CD14-positive monocyte (primary cell): Measurements from ENCODE around the gene MSH2. TPM values are rescaled to one million over a fixed set of nuclear protein-coding genes. Genes with fewer than 3 reads are reported as not detected.

ENCODE experiments used
- DNase-seq, 3 donors: peaks; one replicate each; pipeline ENCODE4 v3.0.0-alpha.2; 2011 to 2022
- H2AFZ ChIP-seq: 2 replicates; pipeline ENCODE4 v1.6.0; 2012; ENCODE audit warnings: mild to moderate bottlenecking, low read depth, low read length, inconsistent platforms; ENCODE audit not compliant: insufficient read depth, poor library complexity, severe bottlenecking
- H3K27ac ChIP-seq, 2 donors: 1 replicate in 1 of 2; 2 replicates in 1 of 2; pipeline ENCODE4 v1.5.1; 2012 to 2013; ENCODE audit warnings: low read length in 2 of 2, control low read depth in 1 of 2, inconsistent platforms in 1 of 2, low read depth in 1 of 2, mild to moderate bottlenecking in 1 of 2
- H3K27me3 ChIP-seq, 2 donors: one replicate each; pipeline versions ENCODE4 v1.6.0 to v1.6.1; 2011 to 2013; ENCODE audit warnings: low read length in 2 of 2; ENCODE audit not compliant: control insufficient read depth in 2 of 2, insufficient read depth in 2 of 2
- H3K36me3 ChIP-seq, 2 donors: replicated peaks in 1 of 2; 1 replicate in 1 of 2; 2 replicates in 1 of 2; pipeline versions ENCODE4 v1.5.1 to v1.6.1; 2012 to 2013; ENCODE audit warnings: low read length in 2 of 2, control low read depth in 1 of 2, inconsistent platforms in 1 of 2, mild to moderate bottlenecking in 1 of 2; ENCODE audit not compliant: insufficient read depth in 2 of 2, control insufficient read depth in 1 of 2
- H3K4me1 ChIP-seq, 2 donors: 1 replicate in 1 of 2; 2 replicates in 1 of 2; pipeline versions ENCODE4 v1.5.1 to v1.6.1; 2012 to 2013; ENCODE audit warnings: low read length in 2 of 2, control low read depth in 1 of 2, inconsistent platforms in 1 of 2, mild to moderate bottlenecking in 1 of 2, moderate library complexity in 1 of 2; ENCODE audit not compliant: insufficient read depth in 2 of 2, control insufficient read depth in 1 of 2
- H3K4me2 ChIP-seq: replicated peaks from 2 replicates; pipeline ENCODE3; 2012; ENCODE audit warnings: low read length, moderate library complexity, mild to moderate bottlenecking; ENCODE audit not compliant: poor library complexity, severe bottlenecking; ENCODE audit errors: extremely low read depth
- H3K4me3 ChIP-seq, 3 experiments: fragments of 200-600 bp in 1 of 3; sonication (generic) in 1 of 3; replicated peaks in 1 of 3; 1 replicate in 2 of 3; 2 replicates in 1 of 3; pipeline ENCODE4 v1.5.1; 2011 to 2013; ENCODE audit warnings: low read length in 3 of 3, mild to moderate bottlenecking in 3 of 3, control low read depth in 2 of 3, low read depth in 2 of 3, inconsistent platforms in 1 of 3, moderate library complexity in 1 of 3
- H3K79me2 ChIP-seq: 2 replicates; pipeline ENCODE4 v1.6.0; 2012; ENCODE audit warnings: mild to moderate bottlenecking, control low read depth, inconsistent platforms, low read length, moderate library complexity; ENCODE audit not compliant: insufficient read depth
- H3K9ac ChIP-seq: 2 replicates; pipeline ENCODE4 v1.6.0; 2017; ENCODE audit warnings: low read length, mild to moderate bottlenecking; ENCODE audit not compliant: insufficient read depth, poor library complexity, severe bottlenecking
- H3K9me3 ChIP-seq, 2 donors: replicated peaks in 1 of 2; 1 replicate in 1 of 2; 2 replicates in 1 of 2; pipeline versions ENCODE4 v1.5.1 to v1.6.1; 2012 to 2013; ENCODE audit warnings: low read length in 2 of 2, control low read depth in 1 of 2; ENCODE audit not compliant: control insufficient read depth in 1 of 2, insufficient read depth in 1 of 2
- H4K20me1 ChIP-seq: 2 replicates; pipeline ENCODE4 v1.6.0; 2012; ENCODE audit warnings: mild to moderate bottlenecking, low read length, control low read depth, moderate library complexity; ENCODE audit not compliant: insufficient read depth
- H3K27ac Mint-ChIP-seq, 7 donors: one replicate each; pipeline ENCODE4 v1.8.0; 2020; ENCODE audit warnings: mild to moderate bottlenecking in 7 of 7, mixed read lengths in 7 of 7, moderate library complexity in 6 of 7, inconsistent platforms in 2 of 7
- H3K27me3 Mint-ChIP-seq, 3 donors: one replicate each; pipeline ENCODE4 v1.8.0; 2021 to 2022; ENCODE audit warnings: low read depth in 3 of 3, mild to moderate bottlenecking in 3 of 3, mixed read lengths in 3 of 3, moderate library complexity in 3 of 3, inconsistent platforms in 1 of 3
- H3K36me3 Mint-ChIP-seq, 2 donors: one replicate each; pipeline ENCODE4 v1.8.0; 2020; ENCODE audit warnings: mixed read lengths in 2 of 2, inconsistent platforms in 1 of 2, mild to moderate bottlenecking in 1 of 2
- H3K4me1 Mint-ChIP-seq: one replicate; pipeline ENCODE4 v1.8.0; 2020; ENCODE audit warnings: mild to moderate bottlenecking, mixed read lengths
- H3K4me3 Mint-ChIP-seq, 2 donors: one replicate each; pipeline ENCODE4 v1.8.0; 2020; ENCODE audit warnings: mild to moderate bottlenecking in 2 of 2, mixed read lengths in 2 of 2, moderate library complexity in 1 of 2
- H3K9me3 Mint-ChIP-seq, 7 donors: one replicate each; pipeline ENCODE4 v1.8.0; 2020 to 2022; ENCODE audit warnings: mixed read lengths in 7 of 7, mild to moderate bottlenecking in 6 of 7, moderate library complexity in 6 of 7, inconsistent platforms in 2 of 7
- WGBS: methylation state at CpG from one replicate; pipeline ENCODE4 v1.1.5; 2013; ENCODE audit warnings: missing lambda C conversion rate; ENCODE audit not compliant: insufficient coverage; 5-methylcytosine and 5-hydroxymethylcytosine counted together
- intact Hi-C, 2 donors: fragments of 100-400 bp; cut with micrococcal nuclease; formaldehyde crosslinking; loops; one replicate each; pipeline versions ENCODE4 v1.15.0 to v1.15.1; 2023
- polyA plus RNA-seq, 3 donors: library from polyadenylated mRNA; depleted of rRNA in 1 of 3; unstranded in 2 of 3; stranded (reverse) in 1 of 3; fragments of 300-500 nt in 2 of 3; fragments of >200 nt in 1 of 3; fragmentation: Illumina TruSeq in 2 of 3; gene quantifications; 1 replicate in 2 of 3; 2 replicates in 1 of 3; pipeline ENCODE4 v1.2.3, GENCODE V29; 2012 to 2021
- TF ChIP-seq, protein P1 (sequence below): fragments of 200-600 bp; IDR thresholded peaks from one replicate; pipeline ENCODE4 v1.8.0; 2022; ENCODE audit warnings: antibody characterized with exemption, mild to moderate bottlenecking

Gene MSH2
- polyA plus RNA-seq, 3 donors, result 1.5 to 2.8 (median 2.0) TPM

- WGBS, result 43% methylated on average over 1 of the region's 10 CpGs
- no peaks in the 10 kb centered on the region for H3K36me3 Mint-ChIP-seq
Observed at GRCh38 chr2:47359375-47359868, 43.5 kb upstream of the MSH2 start.

GRCh38 chr2:47360283-47360682 lies 42.7 kb upstream of the MSH2 start:
- Histone ChIP-seq H3K4me3 (no peak overlapping the region), H2AFZ (no peak overlapping the region), H3K9ac (no peak overlapping the region), H3K27ac (no peak overlapping the region), H3K36me3 (no peaks in the 10 kb centered on the region), H3K9me3 (no peaks in the 10 kb centered on the region), H3K27me3 (no peaks in the 10 kb centered on the region), H4K20me1 (no peaks in the 10 kb centered on the region), H3K4me2 (no peak overlapping the region), H3K4me1 (no peaks in the 10 kb centered on the region), H3K79me2 (no peaks in the 10 kb centered on the region)
- no peak for DNase-seq
- 60% methylated on average over 1 of the region's 3 CpGs for WGBS
- H3K9me3 Mint-ChIP-seq, result peaks cover 0 to 2% (median 0%) of the 10 kb centered on the region in 7 donors
- TF ChIP-seq, protein P1, sequence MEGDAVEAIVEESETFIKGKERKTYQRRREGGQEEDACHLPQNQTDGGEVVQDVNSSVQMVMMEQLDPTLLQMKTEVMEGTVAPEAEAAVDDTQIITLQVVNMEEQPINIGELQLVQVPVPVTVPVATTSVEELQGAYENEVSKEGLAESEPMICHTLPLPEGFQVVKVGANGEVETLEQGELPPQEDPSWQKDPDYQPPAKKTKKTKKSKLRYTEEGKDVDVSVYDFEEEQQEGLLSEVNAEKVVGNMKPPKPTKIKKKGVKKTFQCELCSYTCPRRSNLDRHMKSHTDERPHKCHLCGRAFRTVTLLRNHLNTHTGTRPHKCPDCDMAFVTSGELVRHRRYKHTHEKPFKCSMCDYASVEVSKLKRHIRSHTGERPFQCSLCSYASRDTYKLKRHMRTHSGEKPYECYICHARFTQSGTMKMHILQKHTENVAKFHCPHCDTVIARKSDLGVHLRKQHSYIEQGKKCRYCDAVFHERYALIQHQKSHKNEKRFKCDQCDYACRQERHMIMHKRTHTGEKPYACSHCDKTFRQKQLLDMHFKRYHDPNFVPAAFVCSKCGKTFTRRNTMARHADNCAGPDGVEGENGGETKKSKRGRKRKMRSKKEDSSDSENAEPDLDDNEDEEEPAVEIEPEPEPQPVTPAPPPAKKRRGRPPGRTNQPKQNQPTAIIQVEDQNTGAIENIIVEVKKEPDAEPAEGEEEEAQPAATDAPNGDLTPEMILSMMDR, result no peak
- H3K4me1 Mint-ChIP-seq, result peaks cover 2% of the 10 kb centered on the region
- H3K27me3 Mint-ChIP-seq, result peaks cover 3 to 5% (median 3%) of the 10 kb centered on the region in 3 donors
- intact Hi-C loops, result no loop called here
- H3K4me3 Mint-ChIP-seq, result no peak overlapping the region
- H3K36me3 Mint-ChIP-seq, result no peaks in the 10 kb centered on the region
- no peak overlapping the region for H3K27ac Mint-ChIP-seq

More at GRCh38 chr2:47359375-47359868, 43.5 kb upstream of the MSH2 start:
- peaks cover 2% of the 10 kb centered on the region for H3K4me1 Mint-ChIP-seq
- Histone ChIP-seq H3K9me3 (no peaks in the 10 kb centered on the region), H3K4me3 (no peak overlapping the region), H3K27ac (no peak overlapping the region), H3K27me3 (no peaks in the 10 kb centered on the region), H3K79me2 (no peaks in the 10 kb centered on the region), H3K9ac (no peak overlapping the region), H3K4me1 (no peaks in the 10 kb centered on the region), H3K36me3 (no peaks in the 10 kb centered on the region), H2AFZ (no peak overlapping the region), H3K4me2 (no peak overlapping the region), H4K20me1 (no peaks in the 10 kb centered on the region)
- peaks cover 0 to 2% (median 0%) of the 10 kb centered on the region in 7 donors for H3K9me3 Mint-ChIP-seq
- H3K4me3 Mint-ChIP-seq, result no peak overlapping the region
- TF ChIP-seq, protein P1, result no peak
- H3K27me3 Mint-ChIP-seq, result peaks cover 3 to 5% (median 3%) of the 10 kb centered on the region in 3 donors
- intact Hi-C loops, result no loop called here
- no peak overlapping the region for H3K27ac Mint-ChIP-seq
- no peak for DNase-seq
